ENCODE measurements around the gene GPR146.

GPR146 gene

DNA sequence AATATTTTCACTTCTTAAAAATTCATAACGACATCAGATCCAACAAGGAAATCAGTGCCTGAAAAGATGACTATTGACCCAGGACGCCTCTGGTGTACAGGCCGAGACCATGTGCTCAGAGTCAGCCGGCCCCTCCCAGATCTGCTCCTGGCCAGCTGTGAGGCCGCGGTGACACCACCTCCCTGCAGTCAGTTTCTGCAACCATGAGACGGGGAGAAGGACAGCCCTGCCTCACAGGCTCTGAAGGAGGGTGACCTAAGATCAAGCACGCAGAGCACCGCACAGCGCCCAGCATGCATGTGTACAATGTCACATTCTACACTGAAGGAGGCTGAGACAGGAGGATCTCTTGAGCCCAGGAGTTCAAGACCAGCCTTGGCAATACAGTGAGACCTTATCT lies 40.9 kb downstream of the GPR146 start:
- TF ChIP-seq POLR2A (IDR thresholded peaks at IDR 0.05; ENCODE audit: low read length) (no peak), GATA1 (IDR thresholded peaks at IDR 0.05; ENCODE audit: low read depth, low read length) (no peak)
- DNase-seq: no peak

DNA sequence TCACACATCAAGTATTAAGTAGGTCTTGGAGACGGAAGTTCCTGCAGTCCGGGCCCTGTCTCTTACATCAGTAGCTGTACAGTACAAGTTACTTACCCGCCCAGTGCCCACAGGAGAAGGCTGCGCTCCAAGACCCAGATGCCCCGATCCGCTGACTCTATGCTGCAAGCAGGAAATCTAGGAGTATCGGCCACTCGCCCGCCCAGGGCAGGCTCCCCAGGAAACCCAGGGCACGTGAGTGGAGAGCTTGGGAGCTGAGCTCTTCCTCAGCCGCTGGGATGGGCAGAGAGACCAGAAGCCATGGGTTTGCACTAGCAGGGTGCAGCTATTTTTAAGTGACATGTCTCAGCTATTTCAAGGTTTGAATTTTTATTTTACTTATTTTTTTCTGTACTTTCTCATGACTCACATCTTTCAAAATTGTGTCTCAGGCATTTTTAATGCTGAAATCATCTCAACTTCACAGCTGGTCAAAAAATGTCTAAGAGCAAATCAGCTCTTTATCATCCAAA lies 41.6 kb downstream of the GPR146 start:
- no peak for DNase-seq
- no peak for TF ChIP-seq GATA1 (IDR thresholded peaks at IDR 0.05; ENCODE audit: low read depth, low read length)

DNA sequence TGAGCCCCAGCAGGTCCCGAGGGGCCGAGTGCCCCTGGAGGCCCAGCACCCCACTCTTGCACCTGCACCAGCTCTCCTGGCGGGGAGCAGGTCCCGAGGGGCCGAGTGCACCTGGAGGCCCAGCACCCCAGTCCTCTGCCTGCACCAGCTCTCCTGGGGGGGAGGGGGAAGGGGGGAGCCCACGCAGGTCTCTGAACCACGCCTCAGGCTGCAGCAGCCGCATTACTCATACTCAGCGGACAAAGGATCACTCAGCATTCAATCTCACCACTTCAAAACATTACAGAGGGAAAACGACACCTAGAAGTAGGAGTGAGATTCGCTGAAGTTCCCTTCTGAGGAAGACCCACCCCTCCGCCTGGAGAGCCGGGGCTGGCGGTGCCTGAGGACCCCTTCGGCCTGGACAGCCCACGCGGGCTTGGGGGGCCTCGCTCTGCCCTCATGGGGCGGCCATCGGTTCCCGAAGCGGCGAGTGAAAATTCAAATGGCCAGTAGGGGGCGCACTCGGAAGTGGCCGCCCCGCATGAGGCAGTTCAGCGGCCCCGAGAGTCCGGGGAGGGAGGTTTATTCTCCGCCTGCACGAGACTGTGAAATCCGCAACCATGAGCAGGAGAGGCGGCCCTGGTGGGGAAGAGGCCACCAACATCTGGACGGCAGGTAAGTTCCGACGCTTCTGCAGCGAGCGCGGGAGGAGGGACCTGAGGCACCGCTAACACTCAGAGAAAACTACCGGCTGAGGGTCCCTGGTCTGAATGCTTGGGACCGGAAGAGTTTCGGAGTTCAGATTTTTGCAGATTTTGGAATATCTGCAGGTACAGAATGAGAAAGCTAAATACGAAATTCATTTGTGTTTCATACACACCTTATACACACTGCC lies 42.5 kb downstream of the GPR146 start:
- peak; percentile 68 to 80 for DNase-seq
- TF ChIP-seq GATA1 (IDR thresholded peaks at IDR 0.05; ENCODE audit: low read depth, low read length): no peak
- TF ChIP-seq POLR2A (IDR thresholded peaks at IDR 0.05; ENCODE audit: low read length): no peak

GRCh38 chr7:1087465-1087814 lies 43.1 kb downstream of the GPR146 start:
- peak in 1 of 2 experiments; percentile 37 for DNase-seq
- TF ChIP-seq GATA1 (IDR thresholded peaks at IDR 0.05; ENCODE audit: low read depth, low read length) (no peak), POLR2A (IDR thresholded peaks at IDR 0.05; ENCODE audit: low read length) (no peak)

- no peak for DNase-seq
- TF ChIP-seq GATA1 (IDR thresholded peaks at IDR 0.05; ENCODE audit: low read depth, low read length) (no peak), POLR2A (IDR thresholded peaks at IDR 0.05; ENCODE audit: low read length) (no peak)
Measured at GRCh38 chr7:1087952-1088920, 43.9 kb downstream of the GPR146 start, which contains the start of gene GPER1. Gene GPER1, plus strand, starts transcription at chr7:1088113. Its CDS starts 3,616 bp downstream, at chr7:1091729.

GRCh38 chr7:1090236-1090635 lies 45.9 kb downstream of the GPR146 start:
- TF ChIP-seq GATA1 (IDR thresholded peaks at IDR 0.05; ENCODE audit: low read depth, low read length) (no peak), POLR2A (IDR thresholded peaks at IDR 0.05; ENCODE audit: low read length) (no peak)
- DNase-seq: no peak

DNA sequence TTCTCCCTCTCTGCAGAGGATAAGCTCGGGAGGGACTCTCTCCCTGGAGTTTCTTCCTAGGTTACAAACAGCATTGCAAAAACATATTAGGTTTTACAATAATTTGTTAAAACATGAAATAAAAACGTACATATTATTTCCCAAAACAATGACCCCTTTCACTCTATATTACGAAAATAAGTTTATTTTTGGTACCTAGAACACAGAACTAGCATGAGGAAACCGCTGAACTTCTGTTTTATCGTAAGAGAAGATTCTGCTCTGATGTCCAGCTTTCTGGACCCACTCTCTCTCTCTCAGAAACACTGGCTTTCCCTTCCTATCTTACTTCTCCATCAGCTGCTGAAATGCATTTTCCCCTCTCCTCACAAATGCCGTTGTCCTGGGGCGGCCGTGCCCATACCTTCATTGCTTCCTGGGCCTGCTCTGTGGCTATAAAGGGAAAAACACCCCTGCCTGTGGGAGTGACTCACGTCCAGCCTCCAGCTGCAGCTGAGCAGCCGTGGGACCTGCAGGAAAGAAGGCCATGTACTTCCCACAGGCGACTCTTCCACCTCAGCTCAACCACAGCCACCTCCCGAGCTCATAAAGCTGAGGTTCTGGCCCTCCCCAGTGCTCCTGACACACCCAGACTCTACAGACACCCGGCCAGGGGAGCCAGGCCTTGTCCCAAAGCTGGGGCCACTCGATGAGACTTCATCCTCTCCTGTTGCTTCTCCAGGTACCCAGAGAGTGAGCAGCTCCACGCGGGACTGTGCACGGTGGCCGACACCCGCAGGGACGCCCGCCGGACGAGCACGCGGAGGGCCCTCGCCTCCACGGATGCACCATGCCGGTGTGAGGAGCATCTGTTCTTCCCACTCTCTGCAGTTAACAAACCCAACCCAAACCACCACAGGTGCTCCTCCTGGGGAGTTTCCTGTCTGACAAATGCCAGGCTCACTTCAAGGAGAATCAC lies 46.6 kb downstream of the GPR146 start:
- TF ChIP-seq GATA1 (IDR thresholded peaks at IDR 0.05; ENCODE audit: low read depth, low read length): no peak
- TF ChIP-seq POLR2A (IDR thresholded peaks at IDR 0.05; ENCODE audit: low read length): no peak

DNA sequence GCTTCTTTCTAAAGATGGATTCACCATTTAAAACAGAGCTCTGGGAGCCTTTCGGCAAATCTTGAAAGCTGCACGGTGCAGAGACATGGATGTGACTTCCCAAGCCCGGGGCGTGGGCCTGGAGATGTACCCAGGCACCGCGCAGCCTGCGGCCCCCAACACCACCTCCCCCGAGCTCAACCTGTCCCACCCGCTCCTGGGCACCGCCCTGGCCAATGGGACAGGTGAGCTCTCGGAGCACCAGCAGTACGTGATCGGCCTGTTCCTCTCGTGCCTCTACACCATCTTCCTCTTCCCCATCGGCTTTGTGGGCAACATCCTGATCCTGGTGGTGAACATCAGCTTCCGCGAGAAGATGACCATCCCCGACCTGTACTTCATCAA lies 47.3 kb downstream of the GPR146 start:
- no peak for DNase-seq
- TF ChIP-seq GATA1 (IDR thresholded peaks at IDR 0.05; ENCODE audit: low read depth, low read length) (no peak), POLR2A (IDR thresholded peaks at IDR 0.05; ENCODE audit: low read length) (no peak)

More for the DNA sequence above, 46.6 kb downstream of the GPR146 start:
- DNase-seq: no peak

DNA sequence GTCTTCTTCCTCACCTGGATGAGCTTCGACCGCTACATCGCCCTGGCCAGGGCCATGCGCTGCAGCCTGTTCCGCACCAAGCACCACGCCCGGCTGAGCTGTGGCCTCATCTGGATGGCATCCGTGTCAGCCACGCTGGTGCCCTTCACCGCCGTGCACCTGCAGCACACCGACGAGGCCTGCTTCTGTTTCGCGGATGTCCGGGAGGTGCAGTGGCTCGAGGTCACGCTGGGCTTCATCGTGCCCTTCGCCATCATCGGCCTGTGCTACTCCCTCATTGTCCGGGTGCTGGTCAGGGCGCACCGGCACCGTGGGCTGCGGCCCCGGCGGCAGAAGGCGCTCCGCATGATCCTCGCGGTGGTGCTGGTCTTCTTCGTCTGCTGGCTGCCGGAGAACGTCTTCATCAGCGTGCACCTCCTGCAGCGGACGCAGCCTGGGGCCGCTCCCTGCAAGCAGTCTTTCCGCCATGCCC lies 47.9 kb downstream of the GPR146 start:
- no peak for DNase-seq
- TF ChIP-seq POLR2A (IDR thresholded peaks at IDR 0.05; ENCODE audit: low read length) (no peak), GATA1 (IDR thresholded peaks at IDR 0.05; ENCODE audit: low read depth, low read length) (no peak)

- no peak for TF ChIP-seq GATA1 (IDR thresholded peaks at IDR 0.05; ENCODE audit: low read depth, low read length)
Measured at GRCh38 chr7:1092806-1093501, 48.6 kb downstream of the GPR146 start.

GRCh38 chr7:1093502-1093843 lies 49.1 kb downstream of the GPR146 start:
- TF ChIP-seq GATA1 (IDR thresholded peaks at IDR 0.05; ENCODE audit: low read depth, low read length) (no peak), POLR2A (IDR thresholded peaks at IDR 0.05; ENCODE audit: low read length) (no peak)
- no peak for DNase-seq

More at GRCh38 chr7:1092806-1093501, 48.6 kb downstream of the GPR146 start:
- no peak for DNase-seq

- TF ChIP-seq POLR2A (IDR thresholded peaks at IDR 0.05; ENCODE audit: low read length) (no peak), GATA1 (IDR thresholded peaks at IDR 0.05; ENCODE audit: low read depth, low read length) (no peak)
- no peak for DNase-seq
Measured at GRCh38 chr7:1093916-1094508, 49.7 kb downstream of the GPR146 start.

Measured in erythroblast (primary cell).